Calu3 (cell line): ENCODE results near the gene PTPMT1. TPM values are rescaled to one million over a fixed set of nuclear protein-coding genes. Genes with fewer than 3 reads are reported as not detected.
"Not testable (repeated sequence)": the region's sequence is repeated elsewhere in the genome, so short reads cannot be mapped to it uniquely, and the experiment has no call there.

Experiments
- BruUV-seq: library from RNA; stranded (reverse); fragments of 400-500 nt; replicated peaks from 2 replicates; lab custom pipeline; 2021; lab: Mats Ljungman, UMichigan
- CTCF ChIA-PET: fragments of 300-600 bp; sonication (Branson Sonifier 250); formaldehyde crosslinking; loops from one replicate; lab custom pipeline; 2022; ENCODE audit warnings: antibody characterized with exemption; lab: Charles Lee
- DNase-seq: peaks from one replicate; pipeline ENCODE4 v3.0.0; 2022
- H3K27ac Mint-ChIP-seq: one replicate; pipeline ENCODE4 v1.8.0; 2022; ENCODE audit warnings: mixed read lengths; ENCODE audit not compliant: unreplicated experiment
- H3K27me3 Mint-ChIP-seq: one replicate; pipeline ENCODE4 v1.8.0; 2022; ENCODE audit warnings: mixed read lengths; ENCODE audit not compliant: unreplicated experiment
- H3K36me3 Mint-ChIP-seq: one replicate; pipeline ENCODE4 v1.8.0; 2022; ENCODE audit warnings: mild to moderate bottlenecking, moderate library complexity, mixed read lengths; ENCODE audit not compliant: insufficient read depth, unreplicated experiment
- H3K4me1 Mint-ChIP-seq: one replicate; pipeline ENCODE4 v1.8.0; 2022; ENCODE audit warnings: mild to moderate bottlenecking, low read depth, mixed read lengths; ENCODE audit not compliant: unreplicated experiment
- H3K4me3 Mint-ChIP-seq: one replicate; pipeline ENCODE4 v1.8.0; 2022; ENCODE audit warnings: mild to moderate bottlenecking, low read depth, moderate library complexity, mixed read lengths; ENCODE audit not compliant: unreplicated experiment
- H3K9me3 Mint-ChIP-seq: one replicate; pipeline ENCODE4 v1.8.0; 2022; ENCODE audit warnings: low read depth, mixed read lengths; ENCODE audit not compliant: unreplicated experiment
- CTCF ChIP-seq: fragments of 200-600 bp; IDR thresholded peaks from one replicate; pipeline ENCODE4 v1.8.0; 2022; ENCODE audit warnings: antibody characterized with exemption; ENCODE audit not compliant: unreplicated experiment
- intact Hi-C: fragments of 100-400 bp; cut with micrococcal nuclease; formaldehyde crosslinking; loops from one replicate; pipeline ENCODE4 v1.10.0; 2022; ENCODE audit not compliant: unreplicated experiment
- total RNA-seq: library from RNA; stranded (reverse); gene quantifications from 2 replicates; pipeline ENCODE4 v1.2.3, GENCODE V29; 2022

PTPMT1 gene
- total RNA-seq, 1 experiment from 2014 or later: 49.7 TPM

GRCh38 chr11:47553406-47553743, 12.0 kb upstream of the PTPMT1 start:
- no peaks in the 10 kb centered on the region for H3K9me3 Mint-ChIP-seq
- no peak for DNase-seq
- no peak for TF ChIP-seq CTCF
- intact Hi-C loops: loop anchor here (5.0 kb wide), 1 partner anchor 46 kb away; no protein-coding TSS in a partner anchor
- no peaks in the 10 kb centered on the region for H3K27me3 Mint-ChIP-seq
- H3K36me3 Mint-ChIP-seq: peaks cover 37% of the 10 kb centered on the region
- H3K4me1 Mint-ChIP-seq: peaks cover 14% of the 10 kb centered on the region
- peak overlapping the region; percentile 53 for H3K27ac Mint-ChIP-seq
- no TSS peak for BruUV-seq
- peak overlapping the region; percentile 90 for H3K4me3 Mint-ChIP-seq
- CTCF ChIA-PET: interaction anchor here (0.6 to 1.1 kb wide), 4 partner anchors 11 to 736 kb away, joined by 3 to 4 read pairs (median 4); partner anchors contain the start of gene PTPMT1

- H3K27me3 Mint-ChIP-seq, intact Hi-C loops, H3K27ac Mint-ChIP-seq, H3K4me3 Mint-ChIP-seq, H3K4me1 Mint-ChIP-seq, BruUV-seq, H3K9me3 Mint-ChIP-seq, DNase-seq: not testable (repeated sequence)
- CTCF ChIA-PET: interaction anchor here (0.7 kb wide), 1 partner anchor 1675 kb away, joined by 3 read pairs; no protein-coding TSS in a partner anchor
- peaks cover 15% of the 10 kb centered on the region for H3K36me3 Mint-ChIP-seq
Measured at GRCh38 chr11:47557004-47557403, 8.4 kb upstream of the PTPMT1 start.

GRCh38 chr11:47558695-47559094, 6.7 kb upstream of the PTPMT1 start:
- TF ChIP-seq CTCF: no peak
- Mint-ChIP-seq H3K4me3 (no peak overlapping the region), H3K9me3 (no peaks in the 10 kb centered on the region), H3K4me1 (no peaks in the 10 kb centered on the region), H3K27me3 (no peaks in the 10 kb centered on the region), H3K36me3 (peaks cover 5% of the 10 kb centered on the region), H3K27ac (no peak overlapping the region)
- intact Hi-C loops: no loop called here
- BruUV-seq: no TSS peak
- CTCF ChIA-PET: no interaction called here
- DNase-seq: no peak

- CTCF ChIA-PET: interaction anchor here (0.7 kb wide), 2 partner anchors 231 to 340 kb away, joined by 3 read pairs; no protein-coding TSS in a partner anchor
- DNase-seq: no peak
- Mint-ChIP-seq H3K27ac (no peak overlapping the region), H3K36me3 (peaks cover 12% of the 10 kb centered on the region), H3K4me1 (peaks cover 7% of the 10 kb centered on the region), H3K4me3 (no peak overlapping the region), H3K27me3 (no peaks in the 10 kb centered on the region), H3K9me3 (no peaks in the 10 kb centered on the region)
- TF ChIP-seq CTCF: no peak
- BruUV-seq: no TSS peak
- intact Hi-C loops: no loop called here
Measured at GRCh38 chr11:47560426-47560825, 5.0 kb upstream of the PTPMT1 start.

- H3K4me1 Mint-ChIP-seq, H3K9me3 Mint-ChIP-seq, BruUV-seq, H3K27ac Mint-ChIP-seq, DNase-seq, intact Hi-C loops, H3K27me3 Mint-ChIP-seq, H3K4me3 Mint-ChIP-seq: not testable (repeated sequence)
- peaks cover 24% of the 10 kb centered on the region for H3K36me3 Mint-ChIP-seq
- CTCF ChIA-PET: interaction anchor here (0.7 kb wide), 1 partner anchor 1508 kb away, joined by 3 read pairs; no protein-coding TSS in a partner anchor
Measured at GRCh38 chr11:47562393-47562792, 3.0 kb upstream of the PTPMT1 start.

GRCh38 chr11:47564366-47564765, 1.0 kb upstream of the PTPMT1 start:
- CTCF ChIA-PET: interaction anchor here (0.6 to 1.3 kb wide), 3 partner anchors 11 to 95 kb away, joined by 3 to 4 read pairs (median 3); no protein-coding TSS in a partner anchor
- H3K9me3 Mint-ChIP-seq, intact Hi-C loops, H3K4me3 Mint-ChIP-seq, H3K27me3 Mint-ChIP-seq, H3K4me1 Mint-ChIP-seq, H3K27ac Mint-ChIP-seq, DNase-seq: not testable (repeated sequence)
- BruUV-seq: TSS peak; percentile 23
- peaks cover 24% of the 10 kb centered on the region for H3K36me3 Mint-ChIP-seq
